GM19238 (cell line): ENCODE results near the gene ZNF366.

Source experiments
- DNase-seq: peaks from one replicate; pipeline ENCODE4 v3.0.0; 2011; ENCODE audit warnings: low spot score; ENCODE audit not compliant: insufficient read length

Gene ZNF366

DNA sequence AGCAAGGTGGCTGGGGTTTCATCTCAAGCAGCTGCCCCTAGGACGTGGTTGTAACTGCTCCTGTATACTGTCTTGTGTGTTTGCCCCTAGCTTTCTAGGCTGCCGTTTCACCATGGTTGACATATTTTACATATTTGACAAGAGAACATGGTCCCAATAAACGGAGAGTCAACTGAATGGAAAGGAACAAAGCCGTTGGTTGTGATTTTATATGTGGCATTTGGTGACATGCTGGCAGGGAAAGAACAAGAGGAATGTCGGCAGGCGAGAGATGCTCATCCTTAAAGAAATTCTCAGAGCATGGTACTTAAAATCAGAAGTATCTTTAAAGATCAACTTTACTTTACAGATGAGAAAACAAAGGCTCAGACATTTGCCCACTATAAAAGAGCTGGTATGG, 11.8 kb downstream of the ZNF366 start:
- no peak for DNase-seq

DNA sequence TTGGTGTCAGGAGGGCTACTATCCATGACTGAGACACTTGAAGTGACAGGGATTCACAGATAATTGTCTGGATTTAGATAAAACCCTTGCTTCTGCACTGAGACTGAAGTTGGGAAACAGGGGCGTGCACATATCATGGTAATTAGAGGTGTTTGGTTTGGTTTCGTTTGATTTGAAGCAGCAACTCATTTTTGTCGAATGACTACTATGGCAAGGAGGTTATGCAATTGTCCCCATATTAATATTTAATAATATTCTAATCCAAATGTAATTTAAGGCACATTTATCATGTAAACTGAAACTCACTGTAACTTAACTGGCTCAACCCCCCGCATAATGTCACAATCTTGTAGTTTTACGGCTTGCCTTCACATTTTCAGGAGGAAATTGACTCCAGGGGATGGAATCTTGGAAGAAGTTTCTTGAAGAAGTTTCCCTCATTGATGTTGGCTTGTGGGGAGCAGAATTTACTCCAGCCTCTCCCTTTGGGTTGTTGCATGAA, 12.5 kb downstream of the ZNF366 start:
- DNase-seq: no peak

DNA sequence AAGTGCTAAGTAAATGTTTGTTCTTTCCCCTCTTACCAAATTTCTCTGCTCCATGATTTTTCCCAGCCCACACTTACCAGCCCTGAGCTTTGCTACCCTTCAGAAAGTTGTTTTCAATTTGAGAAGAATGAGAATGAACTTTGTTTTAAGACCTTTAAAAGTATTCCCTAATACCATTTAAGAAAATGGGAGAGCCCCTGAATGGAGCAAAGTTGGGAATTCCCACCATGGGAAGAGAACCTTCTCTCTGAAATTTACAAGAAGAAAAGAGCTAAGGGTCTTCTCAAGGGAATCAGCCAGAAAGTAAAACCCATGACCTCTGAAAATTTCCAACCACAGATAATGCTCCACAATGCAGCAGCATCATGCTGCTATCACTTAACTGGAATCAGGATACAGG, 17.7 kb downstream of the ZNF366 start:
- DNase-seq: no peak

DNA sequence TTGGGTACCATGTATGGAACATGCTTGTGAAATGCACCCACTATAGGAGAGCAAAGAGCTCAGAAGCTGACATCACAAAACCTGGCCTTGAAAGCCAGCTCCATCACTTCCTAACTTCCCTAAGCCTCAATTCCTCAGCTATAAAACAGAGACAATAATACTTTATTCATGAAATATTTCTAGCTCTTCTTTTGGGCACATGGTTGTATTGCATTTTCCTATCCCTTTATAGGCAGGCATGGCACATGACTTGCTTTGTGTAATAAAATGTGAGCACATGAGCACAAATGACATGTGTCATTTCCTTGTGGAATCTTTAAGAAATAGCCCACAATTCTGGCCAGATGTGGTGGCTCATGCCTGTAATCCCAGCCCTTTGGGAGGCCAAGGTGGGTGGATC, 18.5 kb downstream of the ZNF366 start:
- no peak for DNase-seq

DNA sequence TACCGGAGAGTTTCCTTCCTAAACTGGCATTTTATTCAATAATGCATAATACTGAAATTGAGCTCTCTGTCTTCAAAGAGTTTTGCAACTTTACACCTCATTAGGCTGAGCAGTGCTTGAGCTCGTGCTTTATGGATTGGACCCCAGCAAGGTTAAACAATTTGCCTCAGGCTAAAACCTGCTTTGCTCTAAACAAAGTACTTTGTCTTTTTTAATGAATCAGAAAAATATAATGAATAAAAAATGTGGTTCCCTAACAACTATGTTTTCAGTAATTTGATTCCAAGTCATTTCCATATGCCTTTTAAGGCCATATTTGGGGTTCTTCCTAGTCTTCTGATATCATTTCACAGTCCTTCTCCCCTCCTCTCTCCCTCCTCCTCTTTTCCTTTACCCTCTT, 20.0 kb downstream of the ZNF366 start:
- DNase-seq: no peak

DNA sequence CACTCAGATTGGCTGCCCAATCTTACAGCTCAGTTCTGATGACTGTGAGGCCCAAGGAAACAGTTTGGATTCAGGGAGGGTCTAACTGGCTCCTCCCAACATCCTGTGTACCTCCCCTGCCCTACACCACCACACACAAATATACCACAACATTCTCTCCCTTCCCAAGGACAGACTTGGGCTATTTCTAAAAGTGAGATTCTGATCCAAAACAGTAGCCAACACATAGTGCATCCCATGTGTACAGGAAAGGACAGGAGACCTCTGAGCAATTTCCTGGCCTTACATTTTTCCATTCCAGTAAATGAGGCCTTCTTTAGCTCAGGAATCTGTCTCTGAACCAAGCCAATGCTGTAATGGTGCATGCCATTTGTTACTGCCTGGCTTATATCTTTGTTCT, 20.8 kb downstream of the ZNF366 start:
- DNase-seq: no peak

DNA sequence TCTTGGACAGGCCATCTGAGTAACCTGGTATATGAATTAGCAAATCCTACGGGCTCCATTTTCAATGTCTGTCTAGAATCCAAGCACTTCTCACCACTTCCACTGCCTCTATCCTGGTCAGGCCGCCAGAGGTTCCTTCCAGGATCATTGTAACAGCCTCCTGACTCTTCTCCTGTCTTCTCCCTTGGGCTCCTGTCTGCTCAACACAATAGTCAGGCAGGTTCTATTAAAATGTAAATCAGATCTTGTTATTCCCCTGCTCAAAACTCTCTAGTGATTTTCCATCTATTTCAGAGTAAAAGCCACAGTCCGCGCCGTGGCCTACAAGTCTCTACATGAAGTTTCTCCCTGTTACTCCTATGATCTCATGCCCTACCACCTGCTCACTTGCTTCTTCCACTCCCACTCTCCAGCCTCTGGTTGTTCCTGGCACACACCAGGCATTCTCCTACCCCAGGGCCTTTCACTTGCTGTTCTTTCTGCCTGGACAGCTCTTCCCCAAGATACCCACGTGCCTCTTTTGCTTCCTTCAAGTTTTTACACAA, 21.7 kb downstream of the ZNF366 start:
- DNase-seq: no peak

DNA sequence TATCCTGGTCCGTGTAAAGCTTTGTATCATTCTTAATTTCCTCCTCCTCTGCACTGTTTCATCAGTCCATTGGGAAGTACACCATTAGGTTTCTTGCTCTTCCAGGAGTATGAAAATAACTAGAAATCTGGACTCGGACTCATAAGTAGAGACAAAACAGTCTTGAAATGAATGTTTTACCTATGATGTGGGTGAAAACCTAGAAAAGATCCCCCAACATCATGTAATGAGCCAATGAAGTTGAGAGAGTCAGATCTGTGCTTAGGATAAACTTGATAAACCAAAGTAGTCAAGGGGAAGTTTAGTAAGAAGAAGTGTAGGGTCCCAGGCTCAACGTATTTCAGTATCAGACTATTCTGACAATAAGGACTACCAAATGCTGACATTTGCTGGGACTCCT, 25.2 kb downstream of the ZNF366 start:
- no peak for DNase-seq

DNA sequence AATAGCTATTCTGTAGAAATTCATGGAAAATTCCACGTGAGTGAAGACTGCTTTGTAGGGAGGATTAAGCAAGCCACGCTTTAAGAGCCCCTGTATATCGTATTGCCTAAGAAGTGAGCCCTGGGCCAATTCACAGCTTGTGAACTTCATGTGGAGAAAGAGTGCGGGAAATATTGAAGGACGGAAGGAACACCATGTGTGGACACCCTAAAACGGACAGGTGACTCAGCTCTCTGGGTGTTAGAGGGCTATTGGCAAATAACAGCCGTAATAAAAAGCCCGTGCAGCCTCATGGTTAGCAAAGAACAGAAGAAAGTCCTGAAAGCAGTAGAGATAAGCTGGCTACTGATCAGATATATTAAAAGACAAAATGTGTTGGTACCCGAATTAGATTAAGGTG, 26.4 kb downstream of the ZNF366 start:
- no peak for DNase-seq

DNA sequence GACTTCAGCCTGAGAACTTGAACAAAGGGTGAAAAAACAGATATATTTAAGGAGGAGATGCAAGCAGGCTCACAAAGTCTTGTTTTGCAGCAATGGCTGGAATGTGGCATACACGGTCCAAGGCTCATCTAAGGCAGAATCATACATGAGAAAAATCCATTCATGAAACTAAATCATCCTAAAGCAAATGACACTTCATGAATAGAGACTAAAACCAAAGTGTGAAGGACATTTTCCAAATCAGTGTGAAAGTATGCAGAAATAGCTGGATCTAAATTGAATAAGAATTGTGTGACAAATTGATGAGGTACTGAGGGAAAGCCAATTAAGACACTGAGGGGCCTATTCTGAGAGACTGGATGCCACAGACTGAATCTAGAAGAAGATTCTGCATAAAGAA, 27.3 kb downstream of the ZNF366 start:
- DNase-seq: no peak

DNA sequence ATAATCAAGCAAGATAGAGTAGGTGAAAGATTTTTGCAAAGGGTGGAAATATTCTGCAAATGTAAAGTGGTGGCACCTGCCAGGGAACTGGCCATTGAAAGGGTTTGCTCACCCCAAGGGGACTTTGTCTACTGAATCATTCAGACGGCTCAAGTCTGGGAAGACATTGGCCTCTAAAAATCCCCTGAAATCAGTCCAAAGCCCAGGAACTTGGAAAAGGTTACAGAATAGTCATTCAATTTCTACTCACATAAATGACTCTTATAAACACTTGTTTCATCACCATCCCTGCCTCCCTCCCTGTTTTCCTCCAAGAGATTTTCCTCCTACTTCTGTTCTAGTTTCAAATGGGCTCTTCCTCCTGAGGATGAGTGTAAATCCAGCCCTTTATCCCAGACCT, 28.5 kb downstream of the ZNF366 start:
- DNase-seq: no peak

DNA sequence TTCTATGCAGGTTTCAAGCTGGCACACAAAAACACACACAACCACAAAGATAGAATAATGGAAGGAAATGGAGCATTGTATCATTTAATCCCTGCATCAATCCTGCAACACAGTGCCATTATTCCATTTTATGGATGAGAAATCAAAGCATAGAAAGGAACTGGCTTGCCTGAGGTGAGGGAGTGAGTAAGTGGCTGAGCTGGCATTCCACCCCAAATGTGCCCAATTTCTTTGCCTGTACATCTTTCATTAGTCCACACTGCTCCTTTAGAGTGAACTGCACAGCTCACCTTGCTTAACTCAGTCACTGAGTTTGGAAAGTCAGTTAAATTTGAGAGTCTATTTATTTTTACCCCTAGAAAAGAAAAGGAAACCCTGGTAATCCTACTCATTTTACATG, 28.9 kb downstream of the ZNF366 start:
- DNase-seq: no peak

DNA sequence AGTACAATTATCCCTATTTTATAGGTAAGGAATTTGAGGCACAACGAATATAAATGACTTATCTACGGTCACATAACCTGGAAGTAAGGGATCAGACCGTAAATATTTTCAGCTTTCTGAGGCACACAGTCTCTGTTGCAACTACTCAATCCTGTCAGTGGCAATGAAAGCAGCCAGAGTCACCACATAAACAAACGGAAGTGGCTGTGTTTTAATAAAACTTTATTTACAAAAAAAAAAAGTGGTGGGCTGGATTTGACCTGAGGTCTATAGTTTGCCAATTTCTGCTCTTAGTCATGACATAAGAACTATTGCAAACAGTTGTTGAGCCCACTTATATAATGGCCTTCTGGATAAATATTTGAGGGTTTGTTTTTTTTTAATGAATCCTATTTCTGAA, 29.6 kb downstream of the ZNF366 start:
- no peak for DNase-seq

DNA sequence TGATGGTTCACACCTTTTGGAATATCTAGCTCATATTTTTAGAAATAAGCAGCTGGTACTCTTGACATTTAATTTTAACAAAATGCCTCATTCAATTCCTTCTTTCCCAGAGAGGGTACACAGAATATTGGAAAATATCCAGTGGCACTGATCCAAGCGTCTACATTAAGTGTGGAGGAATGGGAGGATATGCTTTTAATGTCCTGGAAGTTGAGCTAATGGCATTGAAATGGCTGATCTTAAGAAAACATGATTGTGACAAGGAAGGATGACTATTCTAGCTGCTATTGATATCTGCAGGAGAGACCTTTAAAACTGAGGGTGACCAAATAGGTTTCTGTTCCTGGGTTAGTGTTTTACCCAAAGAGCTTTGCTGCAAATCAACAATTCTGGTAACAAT, 30.0 kb downstream of the ZNF366 start:
- DNase-seq: no peak

DNA sequence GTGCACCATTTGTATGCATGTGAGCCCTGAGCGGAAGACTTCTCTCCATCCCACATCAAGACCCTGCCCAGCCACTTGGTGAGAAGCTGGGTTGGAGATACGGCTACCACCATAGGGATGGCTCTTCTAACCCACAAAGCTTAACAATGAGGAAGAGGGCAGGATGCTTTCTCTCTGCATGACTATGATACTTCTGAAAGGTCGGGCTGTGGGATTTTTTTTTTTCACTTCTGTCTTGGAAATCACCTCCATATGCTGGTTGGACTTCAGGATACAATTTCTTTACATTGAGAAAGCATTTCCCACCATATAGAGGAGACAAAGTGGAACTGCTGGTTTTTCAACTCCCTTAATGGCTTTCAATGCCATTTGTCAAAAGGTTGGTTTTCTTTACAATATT, 30.5 kb downstream of the ZNF366 start:
- DNase-seq: no peak

DNA sequence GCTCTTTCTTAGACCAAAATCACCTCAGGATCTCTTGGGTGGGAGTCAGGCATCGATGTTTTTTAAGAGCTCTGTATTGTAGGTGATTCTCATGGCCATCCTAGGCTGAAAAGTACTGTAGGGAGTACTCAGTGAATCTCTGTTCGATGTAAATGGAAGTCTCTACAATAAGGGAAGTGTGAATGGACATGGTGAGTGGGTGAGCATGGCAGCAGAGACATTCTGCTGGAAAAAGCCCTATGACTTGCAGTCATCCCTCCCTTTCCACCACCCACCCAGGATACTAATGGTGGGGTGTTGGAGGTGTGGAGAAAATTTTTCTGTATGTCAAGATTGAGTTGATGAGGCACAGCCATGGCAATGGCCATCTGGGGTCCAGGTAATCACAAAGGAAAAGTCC, 30.9 kb downstream of the ZNF366 start:
- DNase-seq: no peak

DNA sequence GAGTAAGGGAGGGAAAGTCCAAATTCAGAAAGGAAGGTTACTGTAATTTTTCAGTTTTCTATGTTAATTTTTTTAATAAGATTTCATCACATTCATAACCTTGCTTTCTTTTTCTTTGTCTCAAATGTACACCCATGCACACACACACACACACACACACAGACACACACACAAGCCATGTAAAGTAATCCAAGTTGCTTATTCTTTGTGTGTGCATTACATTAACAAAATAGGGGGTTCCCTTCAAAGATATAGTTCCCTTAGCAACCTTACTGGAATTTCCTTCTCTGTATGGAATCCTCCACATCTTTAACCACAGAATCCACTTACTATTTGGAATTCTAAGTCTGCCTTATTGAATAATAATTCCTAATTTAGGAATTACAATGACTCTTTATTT, 32.7 kb downstream of the ZNF366 start:
- no peak for DNase-seq

DNA sequence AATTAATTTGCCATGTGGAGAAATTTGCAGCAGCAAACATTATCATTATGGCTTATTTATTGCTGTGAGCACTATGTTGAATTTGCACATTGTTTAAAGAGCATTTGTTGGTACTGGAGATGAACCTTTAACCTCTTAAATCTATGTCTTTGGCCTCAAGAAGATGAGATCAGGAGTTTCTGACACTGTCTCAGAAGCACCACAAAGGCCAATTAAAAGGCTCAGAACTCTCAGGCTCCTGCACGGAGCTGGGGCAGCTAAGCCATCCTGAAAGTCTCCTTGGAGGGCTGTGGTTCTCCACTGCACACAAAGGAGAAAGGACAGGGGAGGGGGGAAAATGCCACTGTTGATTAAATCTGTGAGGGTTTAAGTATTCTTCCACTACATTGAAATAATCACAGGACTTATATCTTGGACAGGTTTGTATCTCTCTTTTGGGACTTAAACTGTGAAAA, 33.1 kb downstream of the ZNF366 start:
- DNase-seq: no peak

DNA sequence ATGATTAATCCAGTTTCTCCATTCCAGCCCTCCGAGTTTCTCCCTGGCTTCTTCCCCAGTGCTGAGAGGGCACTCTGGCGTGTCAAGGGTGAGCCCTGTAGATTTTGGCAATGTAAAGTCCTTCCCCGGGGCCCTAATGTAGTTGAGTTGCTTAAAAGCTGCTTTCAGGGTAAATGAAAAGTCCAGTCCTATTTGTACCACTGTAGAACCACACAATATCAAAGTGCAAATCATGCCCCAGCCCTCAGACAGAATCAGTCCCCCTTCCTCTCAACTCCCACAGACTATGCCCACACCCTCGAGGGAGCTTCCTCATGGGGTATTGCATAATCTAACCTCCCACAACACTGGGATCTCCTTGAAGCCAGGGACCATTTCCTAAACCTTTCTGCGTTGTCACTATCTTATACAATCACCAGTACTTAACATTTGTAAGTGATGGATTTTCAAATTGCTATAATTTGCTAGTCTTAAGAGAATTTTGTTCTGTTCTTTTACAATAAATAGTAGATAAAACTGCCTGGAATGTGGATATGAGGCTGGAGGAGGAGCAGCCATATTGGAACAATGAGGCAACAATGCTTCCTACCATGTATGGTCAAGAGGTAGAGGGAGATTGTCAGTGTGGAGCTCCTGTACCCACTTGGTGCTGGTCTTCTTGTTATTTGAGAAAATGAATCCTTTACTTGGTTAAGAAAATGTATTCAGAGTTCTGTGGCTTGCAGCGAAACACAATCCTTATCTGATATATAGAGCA, 34.4 kb downstream of the ZNF366 start:
- no peak for DNase-seq

DNA sequence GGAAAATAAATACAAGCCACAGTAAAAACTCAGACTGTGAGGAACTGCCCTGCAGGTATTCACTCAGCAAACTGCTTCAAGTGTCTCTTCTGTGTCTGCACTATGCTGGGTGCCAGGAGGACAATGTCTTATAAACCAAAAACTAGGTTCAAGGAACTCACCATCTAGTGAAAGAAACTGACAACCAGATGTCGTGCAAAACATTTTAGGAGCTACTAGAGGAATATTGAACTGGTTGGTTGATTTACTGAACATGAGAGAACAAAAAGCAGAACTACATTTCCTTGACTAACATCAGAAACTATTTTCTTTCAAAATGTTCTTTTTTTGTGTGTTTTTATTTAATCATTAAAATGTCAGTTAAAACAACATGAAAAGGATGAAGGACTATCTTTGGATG, 35.2 kb downstream of the ZNF366 start:
- DNase-seq: no peak

DNA sequence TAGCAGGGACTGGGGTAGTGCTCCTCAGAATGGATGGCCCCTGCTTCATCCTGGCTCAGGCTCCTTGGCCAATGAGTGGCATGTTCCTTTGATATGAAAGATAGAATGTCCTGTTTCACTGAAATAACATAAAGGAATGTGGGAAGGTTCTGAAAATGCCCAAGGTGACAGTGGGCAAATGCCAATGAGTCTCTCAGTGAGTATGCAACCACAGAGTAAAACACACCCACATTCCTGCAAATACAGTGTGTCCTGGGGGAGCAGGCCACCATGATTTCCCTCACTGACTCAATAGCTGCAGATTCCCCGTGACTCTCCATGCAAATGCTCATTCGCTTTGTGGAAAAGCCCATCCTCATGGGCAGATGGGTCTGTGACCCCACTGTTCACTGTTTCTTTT, 36.4 kb downstream of the ZNF366 start:
- DNase-seq: no peak

DNA sequence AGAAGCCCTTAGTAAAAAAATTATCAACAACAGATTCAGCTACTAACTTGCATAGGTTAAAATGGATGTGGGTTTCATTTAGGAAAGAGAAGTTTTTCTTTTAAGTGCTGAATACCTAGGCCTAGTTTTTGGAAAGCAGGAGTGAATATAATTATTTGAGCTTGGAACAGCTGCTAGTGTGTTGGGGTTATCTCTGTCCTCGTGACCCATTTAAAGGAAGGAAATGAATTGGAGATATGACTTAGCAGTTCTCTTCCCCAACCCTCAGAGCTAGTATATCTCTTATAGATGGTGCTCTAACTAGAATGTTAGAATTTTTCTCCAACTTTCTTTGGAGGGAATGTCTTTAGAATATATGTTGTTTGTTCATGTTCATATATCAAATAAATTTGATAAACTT, 38.6 kb downstream of the ZNF366 start:
- DNase-seq: no peak

DNA sequence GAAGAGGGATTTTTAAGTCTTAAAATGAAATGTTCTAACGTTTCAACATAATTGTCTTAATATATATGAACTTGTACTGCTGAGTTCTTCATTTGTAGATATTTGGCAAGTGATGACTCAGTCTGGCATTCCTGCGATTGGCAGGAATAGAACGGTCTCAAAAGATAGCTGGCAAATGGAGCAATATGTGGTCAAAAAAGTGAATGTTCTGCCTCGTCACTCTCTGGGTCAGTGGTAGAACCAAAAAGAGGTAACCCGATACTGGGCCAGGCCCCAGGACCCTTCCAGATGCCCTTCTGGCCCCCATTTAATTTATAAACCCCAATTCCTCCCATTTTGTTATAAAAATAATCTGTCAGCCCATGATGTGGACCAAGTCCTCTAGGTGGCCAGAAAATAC, 39.2 kb downstream of the ZNF366 start:
- no peak for DNase-seq
